GM12891 (cell line): ENCODE data around the gene MUSK.

ENCODE experiments used
- DNase-seq: peaks from one replicate; pipeline ENCODE4 v3.0.0; 2011; ENCODE audit warnings: low spot score; ENCODE audit not compliant: insufficient read length
- FAIRE-seq: peaks from 2 replicates; lab custom pipeline; 2011; peaks lifted over from hg19 to GRCh38; lab: Jason Lieb, UNC
- PAX5 ChIP-seq: IDR thresholded peaks from 2 replicates; pipeline ENCODE4 v1.6.1; 2011; ENCODE audit warnings: low read length, moderate library complexity, mild to moderate bottlenecking; ENCODE audit not compliant: insufficient read depth, severe bottlenecking
- POLR2A ChIP-seq: IDR thresholded peaks from 2 replicates; pipeline ENCODE4 v1.6.1; 2011; ENCODE audit warnings: low read depth, low read length, control low read depth
- POLR2AphosphoS5 ChIP-seq: IDR thresholded peaks from 2 replicates; pipeline ENCODE4 v1.6.1; 2011; ENCODE audit warnings: low read depth, low read length, control low read depth
- POU2F2 ChIP-seq: IDR thresholded peaks from 2 replicates; pipeline ENCODE4 v1.6.1; 2011; ENCODE audit warnings: low read depth, mild to moderate bottlenecking, control low read depth, low read length, moderate library complexity
- SPI1 ChIP-seq: IDR thresholded peaks from 2 replicates; pipeline ENCODE4 v1.6.1; 2011; ENCODE audit warnings: low read depth, low read length, control low read depth
- TAF1 ChIP-seq: IDR thresholded peaks from 2 replicates; pipeline ENCODE4 v1.6.1; 2011; ENCODE audit warnings: low read depth, low read length, control low read depth

Gene MUSK

DNA sequence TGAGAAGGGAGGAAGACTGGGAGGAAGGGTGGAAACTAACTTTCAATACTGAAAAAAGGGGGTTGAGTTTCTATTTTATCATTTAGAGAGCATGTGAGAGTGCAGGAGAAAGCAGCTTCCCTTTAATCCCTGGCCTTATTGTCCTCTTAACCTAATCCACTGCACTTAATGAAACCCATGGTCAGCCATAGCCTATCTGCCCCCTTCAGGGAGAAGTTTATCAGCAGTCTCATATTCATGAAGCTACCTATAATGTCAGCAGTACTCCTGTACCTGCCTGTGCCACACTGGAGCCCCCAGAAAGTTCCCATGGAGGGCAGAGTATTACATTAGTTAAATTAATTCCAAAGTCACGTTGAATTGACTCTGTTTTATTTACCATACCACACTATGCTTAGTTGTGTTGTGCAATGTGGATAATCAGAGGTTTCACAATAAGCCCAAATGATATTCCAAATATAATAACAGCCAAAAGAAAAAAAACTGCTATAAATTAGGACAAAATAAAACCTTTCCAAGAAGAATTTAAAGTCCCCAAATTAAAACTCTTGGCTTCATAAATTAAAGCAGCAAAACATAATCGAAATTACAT, 62.9 kb downstream of the MUSK start:
- FAIRE-seq = no peak
- DNase-seq = no peak
- no peak for TF ChIP-seq POLR2AphosphoS5
- TF ChIP-seq POU2F2 = no peak
- TF ChIP-seq PAX5 = no peak
- no peak for TF ChIP-seq SPI1
- no peak for TF ChIP-seq POLR2A
- no peak for TF ChIP-seq TAF1

DNA sequence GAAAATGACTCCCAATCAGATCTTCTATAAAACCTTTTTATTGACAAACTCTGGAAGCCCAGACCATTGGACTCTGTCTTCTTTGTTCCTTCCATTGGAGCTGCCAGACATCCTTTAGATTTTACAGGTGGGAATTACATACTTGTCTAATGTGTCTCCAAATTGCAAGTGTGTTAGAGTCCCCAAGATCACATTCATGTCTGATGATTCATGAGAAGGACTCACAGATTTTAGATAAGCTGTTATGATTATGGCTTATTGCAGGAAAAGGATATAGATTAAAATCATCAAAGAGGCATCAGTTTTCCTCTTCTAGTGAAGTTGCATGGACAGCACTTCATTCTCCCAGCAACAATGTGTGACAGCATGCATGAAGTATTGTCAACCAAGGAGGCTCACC, 70.4 kb downstream of the MUSK start:
- no peak for FAIRE-seq
- no peak for TF ChIP-seq POU2F2
- no peak for TF ChIP-seq POLR2A
- no peak for TF ChIP-seq POLR2AphosphoS5
- TF ChIP-seq TAF1 = no peak
- no peak for TF ChIP-seq SPI1
- no peak for TF ChIP-seq PAX5

DNA sequence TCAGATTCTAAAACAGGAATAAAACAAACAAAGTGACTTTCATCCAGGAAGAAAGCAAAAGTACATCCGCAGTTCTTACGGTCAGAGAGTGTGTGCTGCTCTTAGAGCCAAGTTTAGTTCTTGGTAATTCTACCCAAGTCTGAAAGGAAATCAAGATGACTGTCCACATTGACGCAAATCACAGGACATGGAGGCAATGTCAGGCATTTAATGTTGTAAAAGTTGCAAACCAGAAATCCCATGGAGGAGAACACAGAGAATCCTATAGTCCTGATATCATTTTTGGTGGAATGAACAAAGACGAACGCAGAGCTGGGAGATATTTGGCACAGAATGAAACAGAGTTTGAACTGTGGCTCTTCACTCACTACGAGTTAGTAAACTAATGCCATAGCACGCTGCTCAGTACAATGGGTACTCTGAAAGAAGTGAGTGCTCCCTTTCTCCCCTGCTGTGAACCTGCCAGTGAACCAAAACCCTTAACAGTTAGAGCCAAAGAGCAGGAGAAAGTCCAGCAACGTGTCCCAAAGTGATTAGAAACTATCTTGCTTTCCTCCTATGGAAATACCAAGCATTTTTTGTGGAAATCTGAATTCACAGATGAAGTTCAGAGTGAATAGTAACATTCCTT, 74.3 kb downstream of the MUSK start:
- FAIRE-seq = no peak
- TF ChIP-seq SPI1 (no peak), PAX5 (no peak), TAF1 (no peak), POLR2A (no peak)
- DNase-seq = no peak

More for the DNA sequence above, 70.4 kb downstream of the MUSK start:
- DNase-seq = no peak

DNA sequence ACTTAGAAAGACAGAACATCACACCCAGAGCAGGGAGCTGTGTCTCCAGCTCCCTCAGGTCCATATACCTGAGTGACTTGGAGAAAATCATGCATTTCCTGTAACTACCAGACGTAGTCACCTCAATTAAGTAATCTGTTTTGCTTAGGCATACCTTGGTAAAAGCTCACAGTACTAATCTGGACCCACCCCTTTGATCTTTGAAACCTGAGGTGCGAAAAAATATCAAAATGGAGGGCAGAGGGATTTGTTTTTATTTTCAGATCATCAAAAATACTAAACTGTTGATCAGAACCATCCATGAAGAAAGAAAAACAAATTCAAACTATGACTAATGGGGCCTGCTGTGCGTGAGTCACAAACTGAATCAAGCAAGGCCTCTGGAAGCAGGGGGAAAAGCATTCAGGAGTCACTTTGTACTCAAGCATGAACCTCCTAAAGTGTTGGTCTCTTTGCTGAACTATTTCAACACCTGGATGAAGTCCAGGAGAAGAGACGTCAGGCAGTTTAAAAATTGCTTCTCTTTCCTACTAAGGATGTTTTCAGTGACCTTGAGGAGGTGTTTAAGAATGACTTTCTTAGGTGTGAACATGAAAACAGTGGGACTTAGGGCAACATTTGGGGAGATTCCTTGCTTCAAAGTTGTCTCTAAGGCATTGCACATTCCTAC, 76.3 kb downstream of the MUSK start:
- FAIRE-seq (no peak), DNase-seq (no peak)
- no peak for TF ChIP-seq POLR2AphosphoS5
- no peak for TF ChIP-seq TAF1
- no peak for TF ChIP-seq POU2F2
- TF ChIP-seq PAX5 = no peak
- no peak for TF ChIP-seq SPI1
- no peak for TF ChIP-seq POLR2A

DNA sequence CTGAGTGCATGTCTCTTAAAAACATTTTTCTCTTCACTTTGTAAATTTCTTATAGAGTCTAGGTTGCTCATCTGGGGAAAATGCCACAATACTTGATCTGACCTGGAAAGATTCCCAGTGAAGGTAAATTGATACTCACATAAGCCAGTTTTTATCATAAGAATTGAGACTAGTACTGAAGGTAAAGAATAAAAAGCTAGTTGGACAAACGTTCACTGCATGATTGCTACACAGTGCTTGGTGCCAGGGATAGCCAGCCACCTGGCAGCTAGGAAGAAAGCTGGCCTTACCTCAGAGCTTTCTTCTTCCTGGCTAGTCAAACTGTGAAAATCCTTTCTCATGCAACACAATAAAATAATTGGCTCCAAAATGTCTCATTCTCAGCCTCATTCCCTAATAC, 77.1 kb downstream of the MUSK start:
- no peak for DNase-seq
- FAIRE-seq = no peak
- no peak for TF ChIP-seq TAF1
- TF ChIP-seq SPI1 = no peak
- TF ChIP-seq POU2F2 = no peak
- no peak for TF ChIP-seq POLR2AphosphoS5
- TF ChIP-seq PAX5 = no peak
- no peak for TF ChIP-seq POLR2A

DNA sequence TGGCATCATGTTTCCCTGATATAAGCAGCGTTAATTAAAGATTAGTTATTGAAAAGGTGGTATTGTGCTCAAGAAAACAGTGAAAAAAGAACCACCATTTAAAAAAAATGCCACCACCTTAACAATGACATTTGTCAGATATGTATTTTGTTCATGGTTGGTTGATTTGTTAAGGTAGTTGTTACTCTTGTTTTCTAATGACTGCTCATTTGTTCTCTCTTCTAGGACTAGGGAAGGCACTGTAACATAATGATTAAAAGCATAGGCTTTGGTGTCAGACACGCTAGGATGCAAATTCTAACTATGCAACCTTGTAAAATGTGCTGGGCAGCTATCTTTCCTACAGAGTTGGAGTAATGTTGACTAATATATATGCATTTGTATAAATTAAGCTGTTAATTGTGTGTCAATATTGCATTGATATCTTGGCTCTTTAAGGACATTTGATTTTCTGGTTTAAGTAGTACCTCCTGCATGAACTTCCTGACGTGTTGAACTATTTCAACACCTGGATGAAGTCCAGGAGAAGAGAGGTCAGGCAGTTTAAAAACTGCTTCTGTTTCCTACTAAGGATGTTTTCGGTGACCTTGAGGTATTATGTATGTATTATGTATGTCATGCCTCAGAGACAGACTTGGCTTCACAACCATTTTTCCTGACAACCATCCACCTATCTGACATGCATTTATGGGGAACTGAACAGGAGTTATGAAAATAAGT, 77.8 kb downstream of the MUSK start:
- no peak for TF ChIP-seq SPI1
- TF ChIP-seq PAX5 = no peak
- TF ChIP-seq TAF1 = no peak
- TF ChIP-seq POU2F2 = no peak
- TF ChIP-seq POLR2AphosphoS5 = no peak
- TF ChIP-seq POLR2A = no peak
- no peak for DNase-seq
- FAIRE-seq = no peak

DNA sequence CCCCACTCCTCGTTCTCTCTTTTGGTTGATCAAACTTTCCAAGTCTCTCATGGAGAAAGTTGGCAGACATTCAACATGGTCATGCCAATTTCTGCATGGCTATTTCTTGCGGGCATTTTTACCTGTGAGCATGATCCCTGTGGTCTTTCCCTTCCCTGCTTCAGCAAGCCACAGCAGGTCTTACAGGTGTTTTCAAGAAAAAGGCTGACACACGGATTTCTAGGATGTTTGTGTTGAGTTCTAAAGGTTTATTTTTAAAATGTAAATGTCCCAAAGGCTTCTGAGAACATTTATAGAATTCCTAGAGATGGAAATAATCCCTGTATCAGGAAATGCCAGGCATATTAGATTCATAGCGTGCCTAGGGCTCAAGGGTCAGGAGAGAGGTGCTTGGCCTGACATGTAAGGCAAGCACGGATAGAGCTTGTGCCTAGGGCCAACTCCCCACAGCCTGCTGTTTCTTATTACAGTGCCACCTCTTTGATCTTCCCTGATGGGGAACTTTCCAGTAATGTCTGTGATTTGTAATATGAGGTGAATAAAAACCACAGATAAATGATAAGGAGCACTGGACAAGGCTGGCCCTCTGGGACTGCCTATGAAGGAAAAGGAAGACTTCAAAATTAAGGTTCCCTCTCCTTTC, 79.8 kb downstream of the MUSK start:
- TF ChIP-seq POLR2A = no peak
- no peak for TF ChIP-seq POLR2AphosphoS5
- no peak for TF ChIP-seq PAX5
- TF ChIP-seq SPI1 = no peak
- no peak for TF ChIP-seq TAF1
- no peak for TF ChIP-seq POU2F2
- FAIRE-seq (no peak), DNase-seq (no peak)

DNA sequence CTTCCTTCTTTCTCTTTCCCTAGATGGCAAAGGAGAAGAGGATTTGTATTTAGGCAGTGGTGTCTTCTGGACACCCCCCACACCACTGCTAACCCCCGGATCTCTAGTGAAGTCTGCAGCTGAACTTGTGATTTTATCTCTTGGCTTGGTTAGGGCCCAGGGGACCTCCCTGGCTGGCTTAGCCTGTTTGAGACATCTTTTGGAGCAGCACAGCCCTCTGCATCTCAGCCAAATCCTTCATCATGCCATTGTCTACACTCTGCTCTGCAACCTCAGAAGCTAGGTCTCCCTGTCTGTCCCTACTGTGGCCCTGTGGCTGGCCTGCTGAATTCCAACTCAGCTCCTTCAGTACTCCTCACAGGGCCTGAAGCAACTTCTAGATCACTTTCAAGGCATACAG, 81.7 kb downstream of the MUSK start:
- no peak for FAIRE-seq
- DNase-seq = no peak
- TF ChIP-seq POLR2A (no peak), POU2F2 (no peak), SPI1 (no peak), POLR2AphosphoS5 (no peak), TAF1 (no peak), PAX5 (no peak)
